ENCODE measurements around the gene CD84.

CD84 gene

DNA sequence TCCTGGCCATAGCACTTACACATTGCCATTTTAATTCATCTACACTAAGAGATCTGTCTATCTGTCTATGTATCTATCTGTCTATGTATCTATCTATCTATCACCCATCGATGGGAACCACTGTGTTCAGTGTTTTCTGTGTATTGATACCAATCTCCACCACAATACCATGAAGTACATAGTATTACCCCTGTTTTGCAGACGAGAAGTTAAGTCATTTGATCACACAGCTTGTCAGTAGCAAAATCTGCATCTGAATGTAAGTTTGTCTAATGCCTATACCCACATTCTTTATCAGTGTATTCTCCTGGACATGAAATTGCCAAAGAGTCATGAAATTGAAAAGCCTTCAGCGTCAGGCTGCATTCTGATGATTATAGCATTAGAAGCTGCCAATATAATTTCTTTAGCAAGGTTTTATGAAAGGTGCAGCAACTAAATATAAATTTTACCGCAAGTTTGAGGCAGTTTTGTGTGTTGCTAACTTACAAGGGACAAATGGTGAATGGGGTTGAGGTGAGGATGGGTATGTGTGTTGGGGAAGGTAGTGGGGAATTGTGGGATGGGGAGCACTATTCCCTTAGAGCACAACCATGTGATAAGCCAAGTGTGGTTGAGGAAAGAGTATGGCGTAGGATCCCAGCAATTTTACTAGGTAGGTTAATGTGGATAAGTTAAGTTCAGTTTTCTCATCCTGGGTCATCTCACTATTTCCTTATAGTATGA lies 43.4 kb upstream of the CD84 start:
- CTCF ChIA-PET, result no interaction called here
- POLR2A ChIA-PET, result no interaction called here
- no peak for DNase-seq (ENCODE audit: extremely low spot score)
- no peak for TF ChIP-seq TARDBP (IDR thresholded peaks at IDR 0.05)
- TF ChIP-seq ARNT (IDR thresholded peaks at IDR 0.05), result no peak

DNA sequence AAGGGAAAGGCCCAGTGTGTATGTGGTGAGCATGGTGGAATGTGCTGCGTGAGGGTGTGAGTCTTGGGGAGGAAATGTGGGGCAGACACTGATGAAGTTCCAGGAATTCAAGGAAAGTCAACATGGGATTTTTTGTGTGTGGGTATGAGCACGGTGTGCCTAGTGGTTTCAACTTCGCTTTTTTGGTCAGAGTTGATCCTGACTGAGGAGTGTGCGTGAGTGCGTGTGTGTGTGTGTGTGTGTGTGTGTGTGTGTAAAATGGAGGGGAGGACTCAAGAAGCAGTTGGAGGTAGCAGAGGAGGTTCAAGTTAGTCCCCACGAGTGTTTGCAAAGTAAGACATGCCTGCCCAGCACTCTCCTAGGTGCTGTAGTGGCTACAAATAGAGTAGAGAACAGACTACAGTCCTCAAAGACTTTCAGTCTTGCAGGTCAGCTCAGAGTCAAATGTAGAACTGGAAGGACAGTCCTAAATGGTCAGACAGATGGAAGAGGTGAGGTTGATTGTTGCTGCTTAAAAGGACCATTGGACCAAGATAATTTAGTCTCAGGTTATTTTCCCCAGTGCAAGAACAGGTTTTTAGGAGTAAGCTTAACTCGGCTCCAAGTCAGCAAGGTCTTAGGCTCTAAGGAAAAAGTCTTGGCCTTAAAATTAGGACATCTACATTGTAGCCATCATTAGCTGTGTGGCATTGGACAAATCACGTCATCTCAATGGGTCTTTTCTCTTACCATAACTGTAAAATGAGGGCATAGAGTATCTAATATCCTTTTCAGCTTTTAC lies 42.5 kb upstream of the CD84 start:
- ChIA-PET CTCF (no interaction called here), POLR2A (no interaction called here)
- TF ChIP-seq, protein P1, sequence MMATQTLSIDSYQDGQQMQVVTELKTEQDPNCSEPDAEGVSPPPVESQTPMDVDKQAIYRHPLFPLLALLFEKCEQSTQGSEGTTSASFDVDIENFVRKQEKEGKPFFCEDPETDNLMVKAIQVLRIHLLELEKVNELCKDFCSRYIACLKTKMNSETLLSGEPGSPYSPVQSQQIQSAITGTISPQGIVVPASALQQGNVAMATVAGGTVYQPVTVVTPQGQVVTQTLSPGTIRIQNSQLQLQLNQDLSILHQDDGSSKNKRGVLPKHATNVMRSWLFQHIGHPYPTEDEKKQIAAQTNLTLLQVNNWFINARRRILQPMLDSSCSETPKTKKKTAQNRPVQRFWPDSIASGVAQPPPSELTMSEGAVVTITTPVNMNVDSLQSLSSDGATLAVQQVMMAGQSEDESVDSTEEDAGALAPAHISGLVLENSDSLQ (IDR thresholded peaks at IDR 0.05), result no peak
- no peak for TF ChIP-seq HDGF (IDR thresholded peaks at IDR 0.05; ENCODE audit: borderline replicate concordance)
- TF ChIP-seq TARDBP (IDR thresholded peaks at IDR 0.05), result no peak
- TF ChIP-seq BHLHE40 (IDR thresholded peaks at IDR 0.05; ENCODE audit: borderline replicate concordance), result no peak
- TF ChIP-seq FOXM1 (IDR thresholded peaks at IDR 0.05; ENCODE audit: borderline replicate concordance), result no peak
- no peak for TF ChIP-seq SUZ12 (IDR thresholded peaks at IDR 0.05)
- no peak for TF ChIP-seq FOXA1 (IDR thresholded peaks at IDR 0.05)
- no peak for TF ChIP-seq LEF1 (IDR thresholded peaks at IDR 0.05; ENCODE audit: borderline replicate concordance)
- no peak for TF ChIP-seq FOXK2 (IDR thresholded peaks at IDR 0.05)
- no peak for DNase-seq (ENCODE audit: extremely low spot score)

DNA sequence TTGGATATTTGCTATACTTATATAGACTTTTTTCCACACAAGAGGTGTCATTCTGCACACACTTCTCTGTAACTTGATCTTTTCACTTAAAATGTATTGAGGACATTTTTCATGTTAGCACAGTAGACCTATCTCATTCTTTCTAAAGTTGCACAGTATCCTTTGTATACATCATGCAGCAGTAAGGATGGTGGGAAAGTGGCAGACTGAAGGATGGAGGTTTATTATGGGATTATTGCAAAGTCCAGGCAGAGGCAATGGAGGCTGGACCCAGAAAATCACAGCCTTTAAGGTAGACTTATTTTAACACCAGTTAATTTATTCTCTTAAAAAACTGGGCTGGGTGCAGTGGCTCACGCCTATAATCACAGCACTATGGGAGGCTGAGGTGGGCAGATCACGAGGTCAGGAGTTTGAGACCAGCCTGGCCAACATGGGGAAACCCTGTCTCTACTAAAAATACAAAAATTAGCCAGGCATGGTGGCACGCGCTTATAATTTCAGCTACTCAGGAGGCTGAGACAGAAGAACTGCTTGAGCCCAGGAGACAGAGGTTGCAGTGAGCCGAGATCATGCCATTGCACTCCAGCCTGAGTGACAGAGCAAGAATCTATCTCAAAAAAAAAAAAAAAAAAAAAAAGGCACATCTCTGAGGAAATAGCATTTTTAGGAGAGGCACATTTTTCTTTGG lies 41.8 kb upstream of the CD84 start:
- no peak for DNase-seq (ENCODE audit: extremely low spot score)
- CTCF ChIA-PET, result no interaction called here
- POLR2A ChIA-PET, result no interaction called here
- TF ChIP-seq SP1 (IDR thresholded peaks at IDR 0.05), result no peak
- TF ChIP-seq, protein P1 (IDR thresholded peaks at IDR 0.05), result no peak
- no peak for TF ChIP-seq LEF1 (IDR thresholded peaks at IDR 0.05; ENCODE audit: borderline replicate concordance)
- no peak for TF ChIP-seq HDGF (IDR thresholded peaks at IDR 0.05; ENCODE audit: borderline replicate concordance)
- no peak for TF ChIP-seq ARNT (IDR thresholded peaks at IDR 0.05)
- TF ChIP-seq L3MBTL2 (conservative IDR thresholded peaks at IDR 0.05), result no peak
- TF ChIP-seq CTBP1 (IDR thresholded peaks at IDR 0.05; ENCODE audit: borderline replicate concordance), result no peak
- TF ChIP-seq FOXA1 (IDR thresholded peaks at IDR 0.05), result no peak
- TF ChIP-seq ELF4 (IDR thresholded peaks at IDR 0.05), result no peak
- TF ChIP-seq NFRKB (IDR thresholded peaks at IDR 0.05), result no peak
- TF ChIP-seq FOXM1 (IDR thresholded peaks at IDR 0.05; ENCODE audit: borderline replicate concordance), result no peak
- no peak for TF ChIP-seq FOXK2 (IDR thresholded peaks at IDR 0.05)
- no peak for TF ChIP-seq BHLHE40 (IDR thresholded peaks at IDR 0.05; ENCODE audit: borderline replicate concordance)
- no peak for TF ChIP-seq SUZ12 (IDR thresholded peaks at IDR 0.05)
- TF ChIP-seq TARDBP (IDR thresholded peaks at IDR 0.05), result no peak

DNA sequence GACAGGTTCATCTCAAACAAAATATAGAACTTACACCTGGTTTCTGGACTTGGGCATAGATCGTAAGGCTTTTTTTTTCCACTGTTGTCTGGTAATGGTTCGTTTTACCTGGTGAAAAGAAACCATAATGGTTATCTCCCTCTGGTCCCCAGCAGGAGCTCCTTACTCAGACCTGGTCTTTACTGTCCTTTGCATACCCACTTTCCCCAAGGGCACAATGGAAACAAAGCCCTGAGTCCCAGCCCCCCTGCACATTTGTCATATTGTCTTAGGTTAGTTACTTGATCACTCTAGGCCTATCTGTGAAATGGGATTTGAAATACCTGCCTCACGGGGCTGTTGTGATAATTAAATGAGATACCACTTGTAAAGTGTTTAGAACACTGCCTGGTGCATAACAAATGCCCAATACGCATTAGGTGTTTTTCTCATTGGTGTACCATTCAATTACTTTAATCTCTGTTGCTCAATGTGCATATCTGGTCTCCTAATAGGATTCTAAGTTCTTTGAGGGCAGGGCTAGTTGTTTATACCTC lies 40.5 kb upstream of the CD84 start:
- CTCF ChIA-PET, result no interaction called here
- TF ChIP-seq, protein P1 (IDR thresholded peaks at IDR 0.05), result no peak
- TF ChIP-seq CTBP1 (IDR thresholded peaks at IDR 0.05; ENCODE audit: borderline replicate concordance) (no peak), LEF1 (IDR thresholded peaks at IDR 0.05; ENCODE audit: borderline replicate concordance) (no peak), HDGF (IDR thresholded peaks at IDR 0.05; ENCODE audit: borderline replicate concordance) (no peak), SP1 (IDR thresholded peaks at IDR 0.05) (no peak), NFRKB (IDR thresholded peaks at IDR 0.05) (no peak), L3MBTL2 (conservative IDR thresholded peaks at IDR 0.05) (no peak), ELF4 (IDR thresholded peaks at IDR 0.05) (no peak)
- POLR2A ChIA-PET, result no interaction called here

DNA sequence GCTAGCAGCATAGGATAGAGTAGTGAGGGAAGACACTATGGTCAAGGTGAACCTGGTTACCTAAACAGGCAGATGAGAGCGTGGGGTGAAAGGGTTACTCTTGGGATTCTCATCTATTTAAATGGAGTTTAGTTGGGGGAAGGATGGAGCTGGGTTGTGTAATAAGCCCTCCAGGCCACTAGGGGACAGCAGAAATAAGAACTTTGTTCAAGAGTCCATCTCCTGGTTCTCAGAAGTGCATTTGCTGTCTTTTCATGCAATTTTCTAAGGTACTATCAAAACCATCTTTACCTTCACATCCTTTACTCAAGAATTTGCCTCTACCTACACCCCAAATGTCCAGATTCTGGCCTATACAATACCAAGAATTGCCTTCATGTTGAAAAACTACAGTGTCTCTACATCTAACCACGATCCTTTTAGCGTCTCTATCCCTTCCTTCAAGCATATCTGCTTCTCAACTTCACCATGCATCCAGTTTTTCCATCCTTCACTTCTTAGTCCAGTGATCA lies 39.5 kb upstream of the CD84 start:
- CTCF ChIA-PET, result no interaction called here
- POLR2A ChIA-PET, result no interaction called here
- no peak for TF ChIP-seq FOXK2 (IDR thresholded peaks at IDR 0.05)
- TF ChIP-seq FOXM1 (IDR thresholded peaks at IDR 0.05; ENCODE audit: borderline replicate concordance), result no peak
- TF ChIP-seq SP1 (IDR thresholded peaks at IDR 0.05), result no peak
- no peak for TF ChIP-seq SUZ12 (IDR thresholded peaks at IDR 0.05)
- TF ChIP-seq HDGF (IDR thresholded peaks at IDR 0.05; ENCODE audit: borderline replicate concordance), result no peak
- TF ChIP-seq BHLHE40 (IDR thresholded peaks at IDR 0.05; ENCODE audit: borderline replicate concordance), result no peak
- TF ChIP-seq ELF4 (IDR thresholded peaks at IDR 0.05), result no peak
- TF ChIP-seq, protein P1 (IDR thresholded peaks at IDR 0.05), result no peak
- TF ChIP-seq ARNT (IDR thresholded peaks at IDR 0.05), result no peak
- no peak for TF ChIP-seq ZNF384 (IDR thresholded peaks at IDR 0.05)
- no peak for TF ChIP-seq TARDBP (IDR thresholded peaks at IDR 0.05)
- TF ChIP-seq L3MBTL2 (conservative IDR thresholded peaks at IDR 0.05), result no peak
- no peak for TF ChIP-seq CTBP1 (IDR thresholded peaks at IDR 0.05; ENCODE audit: borderline replicate concordance)
- TF ChIP-seq NFRKB (IDR thresholded peaks at IDR 0.05), result no peak
- TF ChIP-seq LEF1 (IDR thresholded peaks at IDR 0.05; ENCODE audit: borderline replicate concordance), result no peak
- TF ChIP-seq FOXA1 (IDR thresholded peaks at IDR 0.05), result no peak
- DNase-seq (ENCODE audit: extremely low spot score), result peak; percentile 44

More for the DNA sequence above, 40.5 kb upstream of the CD84 start:
- DNase-seq (ENCODE audit: extremely low spot score), result no peak
